ENCODE measurements around the gene ANGPTL4. TPM values are rescaled to one million over a fixed set of nuclear protein-coding genes. Genes with fewer than 3 reads are reported as not detected.
A peak's percentile ranks its signal among the peaks of the same experiment; 100 is the strongest.

The ANGPTL4 gene
- total RNA-seq, 1 donor from 2014 or later = 7.1 TPM

GRCh38 chr19:8412783-8413628 is 49.1 kb downstream of the ANGPTL4 start, which contains the start of gene MARCHF2:
Gene MARCHF2 (plus strand): TSS chr19:8413305. CDS start chr19:8421841, 8,536 bp downstream.
- peak; percentile 99 for DNase-seq (ENCODE audit: low read depth in 2 of 2)

GRCh38 chr19:8413629-8413995 is 49.7 kb downstream of the ANGPTL4 start:
- no peak for DNase-seq (ENCODE audit: low read depth in 2 of 2)

GRCh38 chr19:8416796-8417195 is 52.8 kb downstream of the ANGPTL4 start:
- no peak for DNase-seq (ENCODE audit: low read depth in 2 of 2)

GRCh38 chr19:8421484-8422461 is 57.8 kb downstream of the ANGPTL4 start:
- no peak for DNase-seq (ENCODE audit: low read depth in 2 of 2)

- peak; percentile 97 to 98 for DNase-seq (ENCODE audit: low read depth in 2 of 2)
Observed at GRCh38 chr19:8423817-8424223, 59.9 kb downstream of the ANGPTL4 start.

Other genes starting within 250 kb of the ANGPTL4 start
- not detected in 2 replicates for gene FBN3, start 214.6 kb upstream of the ANGPTL4 start, total RNA-seq
- 6.5 and 26.4 TPM in 2 replicates for gene CERS4, start 154.8 kb upstream of the ANGPTL4 start, total RNA-seq
- 22.9 and 24.4 TPM in 2 replicates for gene CD320, start 55.8 kb upstream of the ANGPTL4 start, total RNA-seq
- gene NDUFA7, start 42.8 kb upstream of the ANGPTL4 start, total RNA-seq = 28.4 and 30.9 TPM in 2 replicates
- gene RPS28, start 42.7 kb upstream of the ANGPTL4 start, total RNA-seq = 186 and 293 TPM in 2 replicates
- 55.8 and 148 TPM in 2 replicates for gene KANK3, start 20.9 kb upstream of the ANGPTL4 start, total RNA-seq
- gene RAB11B, start 26.2 kb downstream of the ANGPTL4 start, total RNA-seq = 53.8 and 84.1 TPM in 2 replicates
- gene MARCHF2, start 49.1 kb downstream of the ANGPTL4 start, total RNA-seq = 112 and 164 TPM in 2 replicates
- gene HNRNPM, start 80.8 kb downstream of the ANGPTL4 start, total RNA-seq = 45.8 and 55.6 TPM in 2 replicates
- gene PRAM1, start 138.5 kb downstream of the ANGPTL4 start, total RNA-seq = not detected in 2 replicates
- 2.2 and 2.4 TPM in 2 replicates for gene ZNF414, start 150.0 kb downstream of the ANGPTL4 start, total RNA-seq
- 0.22 and 0.40 TPM in 2 replicates for gene MYO1F, start 213.3 kb downstream of the ANGPTL4 start, total RNA-seq
- gene ADAMTS10, start 246.6 kb downstream of the ANGPTL4 start, total RNA-seq = 4.1 and 17.1 TPM in 2 replicates